RWPE1 (cell line): ENCODE data around the gene GFRA1.

Experiments used
- CTCF ChIA-PET: fragments of 350-600 bp; sonication (Branson Sonifier 250); formaldehyde crosslinking; extraction: SDS; loops from one replicate; lab custom pipeline; 2021; lab: Yijun Ruan, JAX
- POLR2A ChIA-PET: fragments of 400-600 bp; formaldehyde crosslinking; extraction: SDS; loops from one replicate; lab custom pipeline; 2020; ENCODE audit warnings: antibody characterized with exemption; ENCODE audit not compliant: low non-redundant PET; lab: Yijun Ruan, JAX
- DNase-seq: peaks from one replicate; pipeline ENCODE4 v3.0.0; 2012; ENCODE audit warnings: low spot score
- H3K27ac ChIP-seq: fragments of 450-650 bp; 2 replicates; pipeline ENCODE4 v1.5.1; 2017
- CTCF ChIP-seq: fragments of 450-650 bp; conservative IDR thresholded peaks from 2 replicates; pipeline ENCODE4 v1.5.1; 2017; ENCODE audit warnings: low read depth, mild to moderate bottlenecking

The GFRA1 gene

GRCh38 chr10:116257785-116258184, 15.2 kb downstream of the GFRA1 start:
- TF ChIP-seq CTCF = no peak
- H3K27ac ChIP-seq = no peak overlapping the region
- ChIA-PET POLR2A (no interaction called here), CTCF (no interaction called here)
- DNase-seq = no peak

- ChIA-PET CTCF (no interaction called here), POLR2A (no interaction called here)
- no peak overlapping the region for H3K27ac ChIP-seq
- DNase-seq = no peak
- TF ChIP-seq CTCF = no peak
These were observed 16.2 kb downstream of the GFRA1 start for GRCh38 chr10:116256752-116257259.

GRCh38 chr10:116255886-116256751, 16.9 kb downstream of the GFRA1 start:
- no peak for DNase-seq
- TF ChIP-seq CTCF = no peak
- no peak overlapping the region for H3K27ac ChIP-seq
- ChIA-PET CTCF (interaction anchor here (0.6 to 0.7 kb wide), 2 partner anchors 56 to 438 kb away, joined by 3 read pairs; no protein-coding TSS in a partner anchor), POLR2A (no interaction called here)

GRCh38 chr10:116254422-116255155, 18.4 kb downstream of the GFRA1 start:
- CTCF ChIA-PET = interaction anchor here (0.7 kb wide), 1 partner anchor 59 kb away, joined by 3 read pairs; no protein-coding TSS in a partner anchor
- no peak overlapping the region for H3K27ac ChIP-seq
- no peak for TF ChIP-seq CTCF
- POLR2A ChIA-PET = no interaction called here
- no peak for DNase-seq

- TF ChIP-seq CTCF = no peak
- no peak overlapping the region for H3K27ac ChIP-seq
- CTCF ChIA-PET = no interaction called here
- POLR2A ChIA-PET = no interaction called here
- no peak for DNase-seq
These were observed 19.3 kb downstream of the GFRA1 start for GRCh38 chr10:116253716-116254115.
